Measurements from ENCODE around the gene SEMA3D.

Gene SEMA3D

GRCh38 chr7:85038466-85038865, 148.4 kb downstream of the SEMA3D start:
- DNase-seq (ENCODE audit: low read depth in 4 of 4, low spot score in 1 of 4), result no peak

GRCh38 chr7:85033263-85033662, 153.6 kb downstream of the SEMA3D start:
- DNase-seq (ENCODE audit: low read depth in 4 of 4, low spot score in 1 of 4), result no peak

GRCh38 chr7:85031475-85031874, 155.4 kb downstream of the SEMA3D start:
- DNase-seq (ENCODE audit: low read depth in 4 of 4, low spot score in 1 of 4), result no peak

- no peak for DNase-seq (ENCODE audit: low read depth in 4 of 4, low spot score in 1 of 4)
These were observed 156.0 kb downstream of the SEMA3D start for GRCh38 chr7:85030893-85031292.

- DNase-seq (ENCODE audit: low read depth in 4 of 4, low spot score in 1 of 4), result no peak
These were observed 161.5 kb downstream of the SEMA3D start for GRCh38 chr7:85025312-85025756.

GRCh38 chr7:85023916-85024315, 162.9 kb downstream of the SEMA3D start:
- DNase-seq (ENCODE audit: low read depth in 4 of 4, low spot score in 1 of 4), result no peak

GRCh38 chr7:85023066-85023712, 163.7 kb downstream of the SEMA3D start:
- DNase-seq (ENCODE audit: low read depth in 4 of 4, low spot score in 1 of 4), result no peak

GRCh38 chr7:85022064-85022697, 164.7 kb downstream of the SEMA3D start:
- DNase-seq (ENCODE audit: low read depth in 4 of 4, low spot score in 1 of 4), result no peak

- DNase-seq (ENCODE audit: low read depth in 4 of 4, low spot score in 1 of 4), result no peak
These were observed 165.7 kb downstream of the SEMA3D start for GRCh38 chr7:85021101-85021704.

GRCh38 chr7:85019778-85020177, 167.1 kb downstream of the SEMA3D start:
- DNase-seq (ENCODE audit: low read depth in 4 of 4, low spot score in 1 of 4), result no peak

- DNase-seq (ENCODE audit: low read depth in 4 of 4, low spot score in 1 of 4), result no peak
These were observed 167.7 kb downstream of the SEMA3D start for GRCh38 chr7:85019176-85019575.

- no peak for DNase-seq (ENCODE audit: low read depth in 4 of 4, low spot score in 1 of 4)
These were observed 168.4 kb downstream of the SEMA3D start for GRCh38 chr7:85018498-85018897.

- DNase-seq (ENCODE audit: low read depth in 4 of 4, low spot score in 1 of 4), result no peak
These were observed 170.6 kb downstream of the SEMA3D start for GRCh38 chr7:85016286-85016685.

- DNase-seq (ENCODE audit: low read depth in 4 of 4, low spot score in 1 of 4), result no peak
These were observed 171.8 kb downstream of the SEMA3D start for GRCh38 chr7:85014936-85015660.

- no peak for DNase-seq (ENCODE audit: low read depth in 4 of 4, low spot score in 1 of 4)
These were observed 175.7 kb downstream of the SEMA3D start for GRCh38 chr7:85011127-85011526.

- no peak for DNase-seq (ENCODE audit: low read depth in 4 of 4, low spot score in 1 of 4)
These were observed 176.6 kb downstream of the SEMA3D start for GRCh38 chr7:85010306-85010705.

GRCh38 chr7:85006754-85007153, 180.1 kb downstream of the SEMA3D start:
- DNase-seq (ENCODE audit: low read depth in 4 of 4, low spot score in 1 of 4), result no peak

GRCh38 chr7:85004402-85004801, 182.5 kb downstream of the SEMA3D start:
- no peak for DNase-seq (ENCODE audit: low read depth in 4 of 4, low spot score in 1 of 4)

GRCh38 chr7:85001495-85002345, 185.1 kb downstream of the SEMA3D start:
- no peak for DNase-seq (ENCODE audit: low read depth in 4 of 4, low spot score in 1 of 4)

GRCh38 chr7:85000735-85001350, 186.0 kb downstream of the SEMA3D start:
- DNase-seq (ENCODE audit: low read depth in 4 of 4, low spot score in 1 of 4), result no peak

- no peak for DNase-seq (ENCODE audit: low read depth in 4 of 4, low spot score in 1 of 4)
These were observed 187.4 kb downstream of the SEMA3D start for GRCh38 chr7:84999450-84999849.

Data from stimulated activated CD4-positive, alpha-beta T cell treated with anti-CD3 and anti-CD28 coated beads, Interleukin-1b, Interleukin-23, amount 100 ng/mL, for 24 hours (primary cell).